HepG2 (cell line): ENCODE data around the gene AADAT. TPM values are rescaled to one million over a fixed set of nuclear protein-coding genes. Genes with fewer than 3 reads are reported as not detected.

Source experiments
- ADNP ChIP-seq: sonication (generic); formaldehyde crosslinking; IDR thresholded peaks from 2 replicates; pipeline ENCODE4 v1.4.0; 2020; ENCODE audit warnings: missing genetic modification reagents
- ATRX ChIP-seq: sonication (generic); formaldehyde crosslinking; IDR thresholded peaks from 2 replicates; pipeline ENCODE4 v1.4.0; 2020; ENCODE audit warnings: missing genetic modification reagents, borderline replicate concordance
- BCL6 ChIP-seq: IDR thresholded peaks from 2 replicates; pipeline ENCODE4 v1.6.1; 2016; ENCODE audit warnings: missing genetic modification reagents, missing compliant biosample characterization
- CENPX ChIP-seq: sonication (generic); formaldehyde crosslinking; IDR thresholded peaks from 2 replicates; pipeline ENCODE4 v1.9.0; 2021; ENCODE audit warnings: mild to moderate bottlenecking, missing genetic modification reagents, moderate library complexity
- CTCF ChIP-seq: sonication (generic); formaldehyde crosslinking; IDR thresholded peaks from 2 replicates; pipeline ENCODE4 v1.5.0; 2020; ENCODE audit warnings: mild to moderate bottlenecking, missing genetic modification reagents, moderate library complexity
- EED ChIP-seq: sonication (generic); formaldehyde crosslinking; IDR thresholded peaks from 2 replicates; pipeline ENCODE4 v1.5.0; 2020; ENCODE audit warnings: mild to moderate bottlenecking, missing genetic modification reagents
- GZF1 ChIP-seq: sonication (generic); formaldehyde crosslinking; IDR thresholded peaks from 2 replicates; pipeline ENCODE4 v1.5.1; 2020; ENCODE audit warnings: mild to moderate bottlenecking, missing genetic modification reagents
- HINFP ChIP-seq: sonication (generic); formaldehyde crosslinking; IDR thresholded peaks from 2 replicates; pipeline ENCODE4 v1.4.0; 2020; ENCODE audit warnings: low read depth, mild to moderate bottlenecking, missing genetic modification reagents
- MED13 ChIP-seq: sonication (generic); formaldehyde crosslinking; IDR thresholded peaks from 2 replicates; pipeline ENCODE4 v1.5.0; 2020; ENCODE audit warnings: missing genetic modification reagents
- NFIB ChIP-seq: sonication (generic); formaldehyde crosslinking; IDR thresholded peaks from 2 replicates; pipeline ENCODE4 v1.9.0; 2021; ENCODE audit warnings: missing genetic modification reagents, mild to moderate bottlenecking, borderline replicate concordance
- NR2F1 ChIP-seq, 2 experiments: fragments of 450-650 bp in 1 of 2; formaldehyde crosslinking in 1 of 2; IDR thresholded peaks; 2 replicates each; pipeline versions ENCODE4 v1.5.0 to v1.6.1; 2016 to 2020; ENCODE audit warnings: mild to moderate bottlenecking in 1 of 2, missing compliant biosample characterization in 1 of 2, missing genetic modification reagents in 1 of 2, moderate library complexity in 1 of 2
- PHF5A ChIP-seq: IDR thresholded peaks from one replicate; pipeline ENCODE4 v1.6.1; 2018; ENCODE audit warnings: low read depth, missing genetic modification reagents; ENCODE audit not compliant: unreplicated experiment
- POLR2A ChIP-seq, 2 experiments: IDR thresholded peaks; 2 replicates each; pipeline ENCODE4 v1.6.1; 2011; ENCODE audit warnings: low read depth in 2 of 2, low read length in 2 of 2, mild to moderate bottlenecking in 1 of 2, moderate library complexity in 1 of 2; ENCODE audit not compliant: insufficient read depth in 1 of 2
- SRF ChIP-seq: IDR thresholded peaks from 2 replicates; pipeline ENCODE4 v1.6.1; 2011; ENCODE audit warnings: mild to moderate bottlenecking, low read depth, low read length, moderate library complexity
- TOPORS ChIP-seq: sonication (generic); formaldehyde crosslinking; IDR thresholded peaks from 2 replicates; pipeline ENCODE4 v1.8.0; 2023; ENCODE audit warnings: mild to moderate bottlenecking, missing genetic modification reagents
- ZBTB21 ChIP-seq: sonication (generic); formaldehyde crosslinking; IDR thresholded peaks from 2 replicates; pipeline ENCODE4 v1.4.0; 2020; ENCODE audit warnings: missing genetic modification reagents
- ZFP37 ChIP-seq: sonication (generic); formaldehyde crosslinking; IDR thresholded peaks from 2 replicates; pipeline ENCODE4 v1.4.0; 2020; ENCODE audit warnings: missing genetic modification reagents, borderline replicate concordance
- ZFX ChIP-seq: sonication (generic); formaldehyde crosslinking; IDR thresholded peaks from 2 replicates; pipeline ENCODE4 v1.4.0; 2020; ENCODE audit warnings: mild to moderate bottlenecking, low read depth, missing genetic modification reagents, moderate library complexity
- ZKSCAN5 ChIP-seq: sonication (generic); formaldehyde crosslinking; IDR thresholded peaks from 2 replicates; pipeline ENCODE4 v1.5.1; 2020; ENCODE audit warnings: mild to moderate bottlenecking, missing genetic modification reagents
- ZNF17 ChIP-seq: sonication (generic); formaldehyde crosslinking; IDR thresholded peaks from 2 replicates; pipeline ENCODE4 v1.5.0; 2020; ENCODE audit warnings: mild to moderate bottlenecking, missing genetic modification reagents
- ZNF34 ChIP-seq: sonication (generic); formaldehyde crosslinking; IDR thresholded peaks from 2 replicates; pipeline ENCODE4 v1.4.0; 2020; ENCODE audit warnings: mild to moderate bottlenecking, missing genetic modification reagents, borderline replicate concordance
- ZNF496 ChIP-seq: sonication (generic); formaldehyde crosslinking; IDR thresholded peaks from 2 replicates; pipeline ENCODE4 v1.8.1; 2023; ENCODE audit warnings: mild to moderate bottlenecking, moderate library complexity, missing genetic modification reagents; ENCODE audit not compliant: insufficient replicate concordance
- ZNF713 ChIP-seq: sonication (generic); formaldehyde crosslinking; IDR thresholded peaks from 2 replicates; pipeline ENCODE4 v1.4.0; 2020; ENCODE audit warnings: mild to moderate bottlenecking, missing genetic modification reagents
- polyA plus RNA-seq, 8 experiments: library from polyadenylated mRNA; depleted of rRNA in 3 of 8; stranded (reverse) in 7 of 8; unstranded in 1 of 8; fragments of >200 nt; fragmentation: Illumina TruSeq in 4 of 8; extraction: Trizol in 4 of 8; gene quantifications; 2 replicates each; pipeline versions ENCODE4 v1.2.1 to v1.2.3, GENCODE V29; 2011 to 2016; ENCODE audit warnings: low read depth in 4 of 8, missing spikeins in 1 of 8, mixed read lengths in 1 of 8; ENCODE audit not compliant: insufficient read depth in 1 of 8
- total RNA-seq, 5 experiments: library from RNA; depleted of rRNA; stranded (reverse); fragments of >200 nt; fragmentation: Illumina TruSeq; extraction: Trizol; gene quantifications; 2 replicates each; pipeline ENCODE4 v1.2.3, GENCODE V29; 2016; ENCODE audit warnings: low read depth in 1 of 5
- TF ChIP-seq, protein P1 (sequence below): sonication (generic); formaldehyde crosslinking; IDR thresholded peaks from 2 replicates; pipeline ENCODE4 v1.4.0; 2020; ENCODE audit warnings: missing genetic modification reagents
- TF ChIP-seq, protein P2 (sequence below): sonication (generic); formaldehyde crosslinking; IDR thresholded peaks from 2 replicates; pipeline ENCODE4 v1.5.0; 2020; ENCODE audit warnings: mild to moderate bottlenecking, missing genetic modification reagents

The AADAT gene
- total and polyA plus RNA-seq, 2 of the 13 experiments (the other 11 are each of a cell fraction or from before 2014, with no cell fraction given), result 6.1 to 9.1 TPM

DNA sequence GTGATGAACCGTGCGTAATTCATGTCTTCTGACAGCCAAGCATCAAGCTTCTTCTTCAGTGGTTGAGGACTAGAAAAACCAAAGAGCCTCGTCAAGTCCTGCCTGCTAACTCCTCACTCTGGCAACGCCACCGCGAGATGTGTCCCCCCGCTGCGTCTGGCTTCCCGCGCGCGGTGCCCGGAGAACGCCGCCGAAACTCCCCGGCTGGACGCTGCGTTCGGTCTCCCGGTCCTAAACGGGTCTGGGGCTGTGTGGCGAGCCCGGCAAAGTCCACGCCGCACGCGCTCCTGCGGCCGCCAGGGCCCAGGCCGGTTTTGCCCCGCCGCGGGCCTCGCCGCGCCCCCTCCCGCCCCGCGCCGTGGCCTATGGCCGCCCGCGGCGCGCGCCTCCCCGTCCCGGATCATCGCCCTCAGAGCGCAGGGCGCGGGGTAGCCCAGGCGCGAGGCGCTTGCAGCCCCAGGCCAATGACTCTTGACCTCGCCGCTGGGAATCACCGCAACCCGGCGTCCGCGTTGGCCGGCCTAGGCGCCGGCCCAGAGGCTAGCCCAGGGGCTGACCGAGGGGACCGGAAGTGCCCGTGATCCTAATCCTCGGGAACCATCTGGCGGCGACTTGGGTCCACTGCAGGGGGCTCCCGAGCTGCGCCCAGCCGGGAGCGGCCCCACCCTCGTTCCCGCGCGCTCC lies at the start of gene AADAT (continued):
- peak; percentile 94 for TF ChIP-seq HINFP (CRISPR knock-in tag)
- TF ChIP-seq ATRX (CRISPR knock-in tag), result no peak
- peak; percentile 36; the same call in 1 of the 2 replicates for TF ChIP-seq MED13 (CRISPR knock-in tag)
- TF ChIP-seq ZNF496 (CRISPR knock-in tag), result no peak
- TF ChIP-seq ZNF17 (CRISPR knock-in tag), result no peak
- TF ChIP-seq BCL6, result peak; percentile 33; the same call in 1 of the 2 replicates
- no peak for TF ChIP-seq ADNP (CRISPR knock-in tag)
- TF ChIP-seq NFIB, result no peak
- TF ChIP-seq ZNF34 (CRISPR knock-in tag), result peak; percentile 83; the same call in 1 of the 2 replicates
- TF ChIP-seq, protein P1, sequence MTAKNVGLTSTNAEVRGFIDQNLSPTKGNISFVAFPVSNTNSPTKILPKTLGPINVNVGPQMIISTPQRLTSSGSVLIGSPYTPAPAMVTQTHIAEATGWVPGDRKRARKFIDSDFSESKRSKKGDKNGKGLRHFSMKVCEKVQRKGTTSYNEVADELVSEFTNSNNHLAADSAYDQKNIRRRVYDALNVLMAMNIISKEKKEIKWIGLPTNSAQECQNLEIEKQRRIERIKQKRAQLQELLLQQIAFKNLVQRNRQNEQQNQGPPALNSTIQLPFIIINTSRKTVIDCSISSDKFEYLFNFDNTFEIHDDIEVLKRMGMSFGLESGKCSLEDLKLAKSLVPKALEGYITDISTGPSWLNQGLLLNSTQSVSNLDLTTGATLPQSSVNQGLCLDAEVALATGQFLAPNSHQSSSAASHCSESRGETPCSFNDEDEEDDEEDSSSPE, result peak; percentile 65; the same call in 1 of the 2 replicates
- TF ChIP-seq ZKSCAN5 (CRISPR knock-in tag), result no peak
- TF ChIP-seq GZF1 (CRISPR knock-in tag), result no peak
- TF ChIP-seq EED (CRISPR knock-in tag), result no peak
- TF ChIP-seq PHF5A, result no peak
- TF ChIP-seq CENPX (CRISPR knock-in tag), result no peak
- TF ChIP-seq ZFX (CRISPR knock-in tag), result peak; percentile 87
- no peak for TF ChIP-seq SRF
- TF ChIP-seq CTCF (CRISPR knock-in tag), result peak; percentile 92
- peak in 1 of 2 experiments; percentile 64; a peak in 3 of 4 replicates for TF ChIP-seq POLR2A (IDR thresholded peaks at IDR 0.05; ENCODE audit: insufficient read depth in 1 of 2, low read depth in 2 of 2, low read length in 2 of 2)
- peak; percentile 35 to 69; a peak in 1 of 4 replicates for TF ChIP-seq NR2F1 (CRISPR knock-in tag; IDR thresholded peaks at IDR 0.05)
- TF ChIP-seq ZBTB21 (CRISPR knock-in tag), result no peak
- TF ChIP-seq ZFP37 (CRISPR knock-in tag), result no peak
- TF ChIP-seq, protein P2, sequence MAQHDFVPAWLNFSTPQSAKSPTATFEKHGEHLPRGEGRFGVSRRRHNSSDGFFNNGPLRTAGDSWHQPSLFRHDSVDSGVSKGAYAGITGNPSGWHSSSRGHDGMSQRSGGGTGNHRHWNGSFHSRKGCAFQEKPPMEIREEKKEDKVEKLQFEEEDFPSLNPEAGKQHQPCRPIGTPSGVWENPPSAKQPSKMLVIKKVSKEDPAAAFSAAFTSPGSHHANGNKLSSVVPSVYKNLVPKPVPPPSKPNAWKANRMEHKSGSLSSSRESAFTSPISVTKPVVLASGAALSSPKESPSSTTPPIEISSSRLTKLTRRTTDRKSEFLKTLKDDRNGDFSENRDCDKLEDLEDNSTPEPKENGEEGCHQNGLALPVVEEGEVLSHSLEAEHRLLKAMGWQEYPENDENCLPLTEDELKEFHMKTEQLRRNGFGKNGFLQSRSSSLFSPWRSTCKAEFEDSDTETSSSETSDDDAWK, result no peak
- TF ChIP-seq ZNF713 (CRISPR knock-in tag), result no peak
- no peak for TF ChIP-seq TOPORS (CRISPR knock-in tag)
